Esophagus muscularis mucosa (tissue), 4 donors: ENCODE data around the gene S1PR2.

ENCODE experiments used
- EP300 ChIP-seq: sonication (generic); formaldehyde crosslinking; IDR thresholded peaks from one replicate; pipeline ENCODE4 v1.6.1; 2017; ENCODE audit warnings: antibody characterized with exemption
- POLR2A ChIP-seq: fragments of 450-650 bp; IDR thresholded peaks from one replicate; pipeline ENCODE4 v1.6.1; 2017; ENCODE audit warnings: antibody characterized with exemption, moderate library complexity, mild to moderate bottlenecking, low read depth
- POLR2AphosphoS5 ChIP-seq, 2 donors: sonication (generic); formaldehyde crosslinking; IDR thresholded peaks; one replicate each; pipeline ENCODE4 v1.6.1; 2017; ENCODE audit warnings: antibody characterized with exemption in 2 of 2
- TF ChIP-seq, protein P1 (sequence below), 3 experiments: fragments of 200-600 bp in 2 of 3; fragments of 450-650 bp in 1 of 3; sonication (generic) in 2 of 3; IDR thresholded peaks; one replicate each; pipeline ENCODE4 v1.5.1; 2017 to 2019; ENCODE audit warnings: antibody characterized with exemption in 3 of 3, mild to moderate bottlenecking in 2 of 3, moderate library complexity in 1 of 3

DNA sequence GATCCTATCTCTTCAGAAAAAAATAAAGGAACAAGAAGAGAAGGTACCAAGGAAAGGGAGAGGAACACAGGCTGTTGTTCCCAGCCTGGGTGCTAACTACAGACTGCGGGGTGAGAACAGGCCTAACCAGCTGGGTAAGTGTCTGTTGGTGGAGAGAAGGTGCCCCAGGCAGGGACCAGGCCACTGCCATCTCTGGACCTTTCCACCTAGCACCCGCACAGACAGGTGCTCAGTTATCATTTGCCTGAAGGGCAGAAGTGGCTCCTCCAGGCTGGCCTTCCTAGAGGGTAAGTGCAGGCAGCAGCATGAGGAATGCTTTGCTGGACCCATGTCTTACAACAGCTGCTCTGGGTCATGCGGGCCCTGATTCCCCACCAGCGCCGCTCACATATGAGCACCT, 46.5 kb downstream of the S1PR2 start:
- TF ChIP-seq POLR2AphosphoS5 (IDR thresholded peaks at IDR 0.05) (no peak), POLR2A (no peak), EP300 (no peak)
- TF ChIP-seq, protein P1, sequence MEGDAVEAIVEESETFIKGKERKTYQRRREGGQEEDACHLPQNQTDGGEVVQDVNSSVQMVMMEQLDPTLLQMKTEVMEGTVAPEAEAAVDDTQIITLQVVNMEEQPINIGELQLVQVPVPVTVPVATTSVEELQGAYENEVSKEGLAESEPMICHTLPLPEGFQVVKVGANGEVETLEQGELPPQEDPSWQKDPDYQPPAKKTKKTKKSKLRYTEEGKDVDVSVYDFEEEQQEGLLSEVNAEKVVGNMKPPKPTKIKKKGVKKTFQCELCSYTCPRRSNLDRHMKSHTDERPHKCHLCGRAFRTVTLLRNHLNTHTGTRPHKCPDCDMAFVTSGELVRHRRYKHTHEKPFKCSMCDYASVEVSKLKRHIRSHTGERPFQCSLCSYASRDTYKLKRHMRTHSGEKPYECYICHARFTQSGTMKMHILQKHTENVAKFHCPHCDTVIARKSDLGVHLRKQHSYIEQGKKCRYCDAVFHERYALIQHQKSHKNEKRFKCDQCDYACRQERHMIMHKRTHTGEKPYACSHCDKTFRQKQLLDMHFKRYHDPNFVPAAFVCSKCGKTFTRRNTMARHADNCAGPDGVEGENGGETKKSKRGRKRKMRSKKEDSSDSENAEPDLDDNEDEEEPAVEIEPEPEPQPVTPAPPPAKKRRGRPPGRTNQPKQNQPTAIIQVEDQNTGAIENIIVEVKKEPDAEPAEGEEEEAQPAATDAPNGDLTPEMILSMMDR (IDR thresholded peaks at IDR 0.05), result no peak
